ENCODE data around the gene NEGR1.
"Not testable (repeated sequence)": the region's sequence is repeated elsewhere in the genome, so short reads cannot be mapped to it uniquely, and the experiment has no call there.

The NEGR1 gene

GRCh38 chr1:72241397-72241796 lies 40.9 kb downstream of the NEGR1 start:
- Histone ChIP-seq H3K27ac (ENCODE audit: low read depth, low read length) (no peak overlapping the region), H3K4me1 (ENCODE audit: control insufficient read depth in 5 of 5, insufficient read depth in 5 of 5, low read length in 5 of 5) (no peaks in the 10 kb centered on the region), H3K36me3 (ENCODE audit: control insufficient read depth in 5 of 5, insufficient read depth in 5 of 5, low read length in 5 of 5) (no peaks in the 10 kb centered on the region), H3K4me3 (ENCODE audit: low read depth in 1 of 5, low read length in 5 of 5) (no peak overlapping the region), H3K9ac (ENCODE audit: low read length in 5 of 5) (no peak overlapping the region), H3K27me3 (ENCODE audit: control insufficient read depth in 5 of 5, insufficient read depth in 4 of 5, low read length in 5 of 5) (no peaks in the 10 kb centered on the region), H3K9me3 (ENCODE audit: control insufficient read depth in 5 of 5, low read length in 5 of 5) (no peaks in the 10 kb centered on the region)

GRCh38 chr1:72235931-72236330 lies 46.4 kb downstream of the NEGR1 start:
- not testable (repeated sequence) for H3K27ac ChIP-seq (ENCODE audit: low read depth, low read length); H3K4me3 ChIP-seq (ENCODE audit: low read depth in 1 of 5, low read length in 5 of 5); H3K4me1 ChIP-seq (ENCODE audit: control insufficient read depth in 5 of 5, insufficient read depth in 5 of 5, low read length in 5 of 5); H3K9ac ChIP-seq (ENCODE audit: low read length in 5 of 5); H3K9me3 ChIP-seq (ENCODE audit: control insufficient read depth in 5 of 5, low read length in 5 of 5); H3K36me3 ChIP-seq (ENCODE audit: control insufficient read depth in 5 of 5, insufficient read depth in 5 of 5, low read length in 5 of 5); H3K27me3 ChIP-seq (ENCODE audit: control insufficient read depth in 5 of 5, insufficient read depth in 4 of 5, low read length in 5 of 5)

- no peaks in the 10 kb centered on the region for H3K9me3 ChIP-seq (ENCODE audit: control insufficient read depth in 5 of 5, low read length in 5 of 5)
- peaks cover 0 to 3% (median 0%) of the 10 kb centered on the region in 5 donors for H3K4me1 ChIP-seq (ENCODE audit: control insufficient read depth in 5 of 5, insufficient read depth in 5 of 5, low read length in 5 of 5)
- H3K4me3 ChIP-seq (ENCODE audit: low read depth in 1 of 5, low read length in 5 of 5), result no peak overlapping the region
- no peak overlapping the region for H3K9ac ChIP-seq (ENCODE audit: low read length in 5 of 5)
- no peak overlapping the region for H3K27ac ChIP-seq (ENCODE audit: low read depth, low read length)
- H3K27me3 ChIP-seq (ENCODE audit: control insufficient read depth in 5 of 5, insufficient read depth in 4 of 5, low read length in 5 of 5), result no peaks in the 10 kb centered on the region
- no peaks in the 10 kb centered on the region for H3K36me3 ChIP-seq (ENCODE audit: control insufficient read depth in 5 of 5, insufficient read depth in 5 of 5, low read length in 5 of 5)
These were observed 47.3 kb downstream of the NEGR1 start for GRCh38 chr1:72235062-72235461.

- H3K4me1 ChIP-seq (ENCODE audit: control insufficient read depth in 5 of 5, insufficient read depth in 5 of 5, low read length in 5 of 5), result peaks cover 0 to 3% (median 0%) of the 10 kb centered on the region in 5 donors
- no peaks in the 10 kb centered on the region for H3K36me3 ChIP-seq (ENCODE audit: control insufficient read depth in 5 of 5, insufficient read depth in 5 of 5, low read length in 5 of 5)
- H3K4me3 ChIP-seq (ENCODE audit: low read depth in 1 of 5, low read length in 5 of 5), result no peak overlapping the region
- no peak overlapping the region for H3K9ac ChIP-seq (ENCODE audit: low read length in 5 of 5)
- no peaks in the 10 kb centered on the region for H3K27me3 ChIP-seq (ENCODE audit: control insufficient read depth in 5 of 5, insufficient read depth in 4 of 5, low read length in 5 of 5)
- H3K9me3 ChIP-seq (ENCODE audit: control insufficient read depth in 5 of 5, low read length in 5 of 5), result no peaks in the 10 kb centered on the region
- no peak overlapping the region for H3K27ac ChIP-seq (ENCODE audit: low read depth, low read length)
These were observed 51.6 kb downstream of the NEGR1 start for GRCh38 chr1:72230746-72231145.

GRCh38 chr1:72229893-72230292 lies 52.4 kb downstream of the NEGR1 start:
- Histone ChIP-seq H3K9ac (ENCODE audit: low read length in 5 of 5) (no peak overlapping the region), H3K27ac (ENCODE audit: low read depth, low read length) (no peak overlapping the region), H3K27me3 (ENCODE audit: control insufficient read depth in 5 of 5, insufficient read depth in 4 of 5, low read length in 5 of 5) (no peaks in the 10 kb centered on the region), H3K9me3 (ENCODE audit: control insufficient read depth in 5 of 5, low read length in 5 of 5) (no peaks in the 10 kb centered on the region), H3K4me3 (ENCODE audit: low read depth in 1 of 5, low read length in 5 of 5) (no peak overlapping the region), H3K4me1 (ENCODE audit: control insufficient read depth in 5 of 5, insufficient read depth in 5 of 5, low read length in 5 of 5) (peaks cover 0 to 3% (median 0%) of the 10 kb centered on the region in 5 donors), H3K36me3 (ENCODE audit: control insufficient read depth in 5 of 5, insufficient read depth in 5 of 5, low read length in 5 of 5) (no peaks in the 10 kb centered on the region)

GRCh38 chr1:72227667-72228066 lies 54.7 kb downstream of the NEGR1 start:
- H3K4me1 ChIP-seq (ENCODE audit: control insufficient read depth in 5 of 5, insufficient read depth in 5 of 5, low read length in 5 of 5), result no peaks in the 10 kb centered on the region
- no peaks in the 10 kb centered on the region for H3K9me3 ChIP-seq (ENCODE audit: control insufficient read depth in 5 of 5, low read length in 5 of 5)
- H3K4me3 ChIP-seq (ENCODE audit: low read depth in 1 of 5, low read length in 5 of 5), result no peak overlapping the region
- no peaks in the 10 kb centered on the region for H3K36me3 ChIP-seq (ENCODE audit: control insufficient read depth in 5 of 5, insufficient read depth in 5 of 5, low read length in 5 of 5)
- H3K9ac ChIP-seq (ENCODE audit: low read length in 5 of 5), result no peak overlapping the region
- H3K27me3 ChIP-seq (ENCODE audit: control insufficient read depth in 5 of 5, insufficient read depth in 4 of 5, low read length in 5 of 5), result no peaks in the 10 kb centered on the region
- H3K27ac ChIP-seq (ENCODE audit: low read depth, low read length), result no peak overlapping the region

GRCh38 chr1:72224506-72224905 lies 57.8 kb downstream of the NEGR1 start:
- Histone ChIP-seq H3K27ac (ENCODE audit: low read depth, low read length) (no peak overlapping the region), H3K27me3 (ENCODE audit: control insufficient read depth in 5 of 5, insufficient read depth in 4 of 5, low read length in 5 of 5) (no peaks in the 10 kb centered on the region), H3K4me1 (ENCODE audit: control insufficient read depth in 5 of 5, insufficient read depth in 5 of 5, low read length in 5 of 5) (no peaks in the 10 kb centered on the region), H3K9ac (ENCODE audit: low read length in 5 of 5) (no peak overlapping the region), H3K9me3 (ENCODE audit: control insufficient read depth in 5 of 5, low read length in 5 of 5) (no peaks in the 10 kb centered on the region), H3K4me3 (ENCODE audit: low read depth in 1 of 5, low read length in 5 of 5) (no peak overlapping the region), H3K36me3 (ENCODE audit: control insufficient read depth in 5 of 5, insufficient read depth in 5 of 5, low read length in 5 of 5) (peaks cover 0 to 2% (median 0%) of the 10 kb centered on the region in 5 donors)

GRCh38 chr1:72221811-72222210 lies 60.5 kb downstream of the NEGR1 start:
- no peak overlapping the region for H3K27ac ChIP-seq (ENCODE audit: low read depth, low read length)
- no peak overlapping the region for H3K4me3 ChIP-seq (ENCODE audit: low read depth in 1 of 5, low read length in 5 of 5)
- H3K9ac ChIP-seq (ENCODE audit: low read length in 5 of 5), result no peak overlapping the region
- H3K36me3 ChIP-seq (ENCODE audit: control insufficient read depth in 5 of 5, insufficient read depth in 5 of 5, low read length in 5 of 5), result peaks cover 0 to 2% (median 0%) of the 10 kb centered on the region in 5 donors
- H3K4me1 ChIP-seq (ENCODE audit: control insufficient read depth in 5 of 5, insufficient read depth in 5 of 5, low read length in 5 of 5), result no peaks in the 10 kb centered on the region
- no peaks in the 10 kb centered on the region for H3K9me3 ChIP-seq (ENCODE audit: control insufficient read depth in 5 of 5, low read length in 5 of 5)
- H3K27me3 ChIP-seq (ENCODE audit: control insufficient read depth in 5 of 5, insufficient read depth in 4 of 5, low read length in 5 of 5), result no peaks in the 10 kb centered on the region

GRCh38 chr1:72218141-72218739 lies 64.1 kb downstream of the NEGR1 start:
- Histone ChIP-seq H3K27ac (ENCODE audit: low read depth, low read length) (no peak overlapping the region), H3K9me3 (ENCODE audit: control insufficient read depth in 5 of 5, low read length in 5 of 5) (no peaks in the 10 kb centered on the region), H3K9ac (ENCODE audit: low read length in 5 of 5) (no peak overlapping the region), H3K4me1 (ENCODE audit: control insufficient read depth in 5 of 5, insufficient read depth in 5 of 5, low read length in 5 of 5) (no peaks in the 10 kb centered on the region), H3K4me3 (ENCODE audit: low read depth in 1 of 5, low read length in 5 of 5) (no peak overlapping the region), H3K27me3 (ENCODE audit: control insufficient read depth in 5 of 5, insufficient read depth in 4 of 5, low read length in 5 of 5) (no peaks in the 10 kb centered on the region), H3K36me3 (ENCODE audit: control insufficient read depth in 5 of 5, insufficient read depth in 5 of 5, low read length in 5 of 5) (peaks cover 0 to 2% (median 0%) of the 10 kb centered on the region in 5 donors)

- no peak overlapping the region for H3K9ac ChIP-seq (ENCODE audit: low read length in 5 of 5)
- H3K27me3 ChIP-seq (ENCODE audit: control insufficient read depth in 5 of 5, insufficient read depth in 4 of 5, low read length in 5 of 5), result no peaks in the 10 kb centered on the region
- no peaks in the 10 kb centered on the region for H3K36me3 ChIP-seq (ENCODE audit: control insufficient read depth in 5 of 5, insufficient read depth in 5 of 5, low read length in 5 of 5)
- peaks cover 0 to 3% (median 0%) of the 10 kb centered on the region in 5 donors for H3K9me3 ChIP-seq (ENCODE audit: control insufficient read depth in 5 of 5, low read length in 5 of 5)
- H3K27ac ChIP-seq (ENCODE audit: low read depth, low read length), result no peak overlapping the region
- H3K4me1 ChIP-seq (ENCODE audit: control insufficient read depth in 5 of 5, insufficient read depth in 5 of 5, low read length in 5 of 5), result no peaks in the 10 kb centered on the region
- no peak overlapping the region for H3K4me3 ChIP-seq (ENCODE audit: low read depth in 1 of 5, low read length in 5 of 5)
These were observed 75.3 kb downstream of the NEGR1 start for GRCh38 chr1:72207059-72207458.
